Inferior parietal cortex (tissue), 1 donor: ENCODE data around the gene ZIC4.

ENCODE experiments used
- DNase-seq: peaks from one replicate; pipeline ENCODE4 v3.0.0-alpha.2; 2016; ENCODE audit errors: extremely low spot score

The ZIC4 gene

GRCh38 chr3:147370349-147370748, 36.0 kb downstream of the ZIC4 start:
- DNase-seq: no peak

GRCh38 chr3:147369661-147370123, 36.7 kb downstream of the ZIC4 start:
- DNase-seq: no peak

GRCh38 chr3:147369231-147369630, 37.1 kb downstream of the ZIC4 start:
- DNase-seq: no peak

GRCh38 chr3:147368561-147369221, 37.7 kb downstream of the ZIC4 start:
- no peak for DNase-seq

GRCh38 chr3:147368151-147368550, 38.2 kb downstream of the ZIC4 start:
- no peak for DNase-seq

- no peak for DNase-seq
Observed at GRCh38 chr3:147367676-147368075, 38.7 kb downstream of the ZIC4 start.

GRCh38 chr3:147365196-147366115, 40.9 kb downstream of the ZIC4 start:
- no peak for DNase-seq

GRCh38 chr3:147364771-147365170, 41.6 kb downstream of the ZIC4 start:
- no peak for DNase-seq

- no peak for DNase-seq
Observed at GRCh38 chr3:147361454-147362420, 44.6 kb downstream of the ZIC4 start.

- DNase-seq: no peak
Observed at GRCh38 chr3:147360646-147361453, 45.5 kb downstream of the ZIC4 start.

- DNase-seq: no peak
Observed at GRCh38 chr3:147360051-147360439, 46.3 kb downstream of the ZIC4 start.

GRCh38 chr3:147359177-147360050, 46.9 kb downstream of the ZIC4 start:
- no peak for DNase-seq

GRCh38 chr3:147358144-147358992, 48.0 kb downstream of the ZIC4 start:
- DNase-seq: no peak

- DNase-seq: no peak
Observed at GRCh38 chr3:147356909-147357900, 49.1 kb downstream of the ZIC4 start.

GRCh38 chr3:147356145-147356908, 50.0 kb downstream of the ZIC4 start:
- no peak for DNase-seq

GRCh38 chr3:147355753-147356090, 50.6 kb downstream of the ZIC4 start:
- no peak for DNase-seq

GRCh38 chr3:147355084-147355752, 51.1 kb downstream of the ZIC4 start:
- DNase-seq: no peak
